Middle frontal gyrus (tissue), 1 donor: ENCODE data around the gene PRPF6.

Experiments
- DNase-seq: peaks from one replicate; pipeline ENCODE4 v3.0.0-alpha.2; 2015; ENCODE audit warnings: low spot score; ENCODE audit errors: extremely low spot score

Gene PRPF6

GRCh38 chr20:64058536-64058935 is 77.6 kb downstream of the PRPF6 start:
- DNase-seq: no peak

GRCh38 chr20:64062276-64062595 is 81.3 kb downstream of the PRPF6 start:
- no peak for DNase-seq

GRCh38 chr20:64062596-64063388 is 81.9 kb downstream of the PRPF6 start, which contains the start of gene TCEA2:
TCEA2 (plus strand) TSS chr20:64063198; CDS start chr20:64063313, 115 bp downstream.
- peak; percentile 93 for DNase-seq

- no peak for DNase-seq
These were observed 82.6 kb downstream of the PRPF6 start for GRCh38 chr20:64063389-64064144.

- DNase-seq: no peak
These were observed 83.3 kb downstream of the PRPF6 start for GRCh38 chr20:64064145-64064698.

GRCh38 chr20:64065062-64065973 is 84.4 kb downstream of the PRPF6 start:
- no peak for DNase-seq

- DNase-seq: no peak
These were observed 85.0 kb downstream of the PRPF6 start for GRCh38 chr20:64065974-64066343.

- no peak for DNase-seq
These were observed 86.2 kb downstream of the PRPF6 start for GRCh38 chr20:64067005-64067632.

GRCh38 chr20:64067733-64068307 is 86.9 kb downstream of the PRPF6 start:
- DNase-seq: no peak

- DNase-seq: no peak
These were observed 87.7 kb downstream of the PRPF6 start for GRCh38 chr20:64068386-64069208.

- DNase-seq: no peak
These were observed 88.3 kb downstream of the PRPF6 start for GRCh38 chr20:64069209-64069613.

GRCh38 chr20:64069614-64070243 is 88.8 kb downstream of the PRPF6 start:
- DNase-seq: no peak

- DNase-seq: no peak
These were observed 89.5 kb downstream of the PRPF6 start for GRCh38 chr20:64070244-64070993.

GRCh38 chr20:64071341-64072332 is 90.7 kb downstream of the PRPF6 start:
- DNase-seq: no peak

- no peak for DNase-seq
These were observed 91.6 kb downstream of the PRPF6 start for GRCh38 chr20:64072498-64073063.

- DNase-seq: no peak
These were observed 92.7 kb downstream of the PRPF6 start for GRCh38 chr20:64073476-64074183.
